K562 (cell line): ENCODE measurements around the gene DIS3L. TPM values are rescaled to one million over a fixed set of nuclear protein-coding genes. Genes with fewer than 3 reads are reported as not detected.
A peak's percentile ranks its signal among the peaks of the same experiment; 100 is the strongest.

ENCODE experiments used
- CXXC5 ChIP-seq: fragments of 250-450 bp; sonication (Bioruptor Pico); IDR thresholded peaks from 2 replicates; pipeline ENCODE4 v1.8.0; 2022; ENCODE audit warnings: inconsistent platforms, mild to moderate bottlenecking, moderate library complexity
- EP400 ChIP-seq: fragments of 450-650 bp; IDR thresholded peaks from 2 replicates; pipeline ENCODE4 v1.6.1; 2017; ENCODE audit warnings: antibody characterized with exemption, mild to moderate bottlenecking, moderate library complexity
- GMEB1 ChIP-seq: fragments of 250-450 bp; sonication (Bioruptor Pico); IDR thresholded peaks from 2 replicates; pipeline ENCODE4 v1.4.0; 2020; ENCODE audit warnings: mild to moderate bottlenecking
- GTF2E2 ChIP-seq: fragments of 200-800 bp; sonication (Bioruptor generic); IDR thresholded peaks from 2 replicates; pipeline ENCODE4 v1.6.1; 2016; ENCODE audit warnings: missing genetic modification characterization, missing compliant biosample characterization
- HCFC1 ChIP-seq: IDR thresholded peaks from 2 replicates; pipeline ENCODE4 v1.6.1; 2012; ENCODE audit warnings: low read depth, low read length, improper control_type of control experiment
- HNRNPLL ChIP-seq: fragments of 200-400 bp; formaldehyde crosslinking; IDR thresholded peaks from 2 replicates; pipeline ENCODE4 v1.6.1; 2017; ENCODE audit warnings: low read length, low read depth, mild to moderate bottlenecking; ENCODE audit not compliant: poor library complexity, severe bottlenecking
- MYC ChIP-seq, 2 experiments: fragments of 250-450 bp in 1 of 2; sonication (Bioruptor Pico) in 1 of 2; IDR thresholded peaks; 2 replicates each; pipeline versions ENCODE4 v1.5.1 to v1.6.1; 2012 to 2021; ENCODE audit warnings: low read depth in 2 of 2, borderline replicate concordance in 1 of 2, improper control_type of control experiment in 1 of 2, low read length in 1 of 2, mild to moderate bottlenecking in 1 of 2, moderate library complexity in 1 of 2
- NR4A1 ChIP-seq, 2 experiments: fragments of 250-450 bp in 1 of 2; fragments of 450-650 bp in 1 of 2; sonication (Bioruptor Pico) in 1 of 2; IDR thresholded peaks; 2 replicates each; pipeline versions ENCODE4 v1.4.0 to v1.6.1; 2016 to 2020; ENCODE audit warnings: mild to moderate bottlenecking in 2 of 2, missing compliant biosample characterization in 1 of 2, missing genetic modification characterization in 1 of 2, moderate library complexity in 1 of 2
- PML ChIP-seq: IDR thresholded peaks from 2 replicates; pipeline ENCODE4 v1.6.1; 2012; ENCODE audit warnings: low read length, inconsistent platforms
- RB1 ChIP-seq: fragments of 450-650 bp; IDR thresholded peaks from 2 replicates; pipeline ENCODE4 v1.6.1; 2017; ENCODE audit warnings: low read depth, mild to moderate bottlenecking
- YY1 ChIP-seq, 3 experiments: IDR thresholded peaks; 2 replicates each; pipeline ENCODE4 v1.6.1; 2011; ENCODE audit warnings: low read length in 2 of 3, mild to moderate bottlenecking in 2 of 3, moderate library complexity in 2 of 3, borderline replicate concordance in 1 of 3, control low read depth in 1 of 3, low read depth in 1 of 3; ENCODE audit not compliant: insufficient read depth in 3 of 3, insufficient replicate concordance in 2 of 3, control insufficient read depth in 1 of 3, insufficient read length in 1 of 3; ENCODE audit errors: extremely low read depth in 1 of 3
- ZBTB1 ChIP-seq: sonication (generic); formaldehyde crosslinking; IDR thresholded peaks from 2 replicates; pipeline ENCODE4 v1.8.1; 2023; ENCODE audit warnings: missing genetic modification reagents, low read depth, mild to moderate bottlenecking, borderline replicate concordance
- ZBTB7A ChIP-seq: IDR thresholded peaks from 2 replicates; pipeline ENCODE4 v1.6.1; 2011; ENCODE audit warnings: low read depth, mild to moderate bottlenecking, low read length, moderate library complexity, borderline replicate concordance; ENCODE audit not compliant: control insufficient read depth
- polyA plus RNA-seq, 8 experiments: library from polyadenylated mRNA; depleted of rRNA in 4 of 8; stranded (reverse) in 5 of 8; unstranded in 3 of 8; fragments of >200 nt; fragmentation: Nextera tagmentation in 2 of 8; fragmentation: Illumina TruSeq in 1 of 8; extraction: Ambion mirVana in 2 of 8; extraction: Trizol in 1 of 8; gene quantifications; 2 replicates each; pipeline versions ENCODE4 v1.2.1 to v1.2.3, GENCODE V29; 2011 to 2014; ENCODE audit warnings: inconsistent platforms in 1 of 8, missing spikeins in 1 of 8
- total RNA-seq, 7 experiments: library from RNA; depleted of rRNA in 6 of 7; stranded (reverse); fragments of >200 nt in 6 of 7; fragmentation: Illumina TruSeq in 2 of 7; extraction: Trizol in 2 of 7; gene quantifications; 2 replicates each; pipeline versions ENCODE4 v1.2.1 to v1.2.3, GENCODE V29; 2011 to 2021; ENCODE audit warnings: low replicate concordance in 1 of 7
- TF ChIP-seq, protein P1 (sequence below): conservative IDR thresholded peaks from 2 replicates; pipeline ENCODE4 v1.6.1; 2011; ENCODE audit warnings: low read depth, mild to moderate bottlenecking, low read length; ENCODE audit not compliant: control insufficient read depth
- TF ChIP-seq, protein P2 (sequence below): sonication (generic); formaldehyde crosslinking; IDR thresholded peaks from 2 replicates; pipeline ENCODE4 v1.8.0; 2022; ENCODE audit warnings: mild to moderate bottlenecking, missing genetic modification reagents
- TF ChIP-seq, protein P3 (sequence below): fragments of 450-650 bp; formaldehyde crosslinking; IDR thresholded peaks from 2 replicates; pipeline ENCODE4 v1.4.0; 2022; ENCODE audit warnings: mild to moderate bottlenecking, moderate library complexity

Gene DIS3L
- total and polyA plus RNA-seq, 9 of the 15 experiments (the other 6 are each of a cell fraction or from before 2014, with no cell fraction given) = 5.9 to 34.6 (median 16.9) TPM

DNA sequence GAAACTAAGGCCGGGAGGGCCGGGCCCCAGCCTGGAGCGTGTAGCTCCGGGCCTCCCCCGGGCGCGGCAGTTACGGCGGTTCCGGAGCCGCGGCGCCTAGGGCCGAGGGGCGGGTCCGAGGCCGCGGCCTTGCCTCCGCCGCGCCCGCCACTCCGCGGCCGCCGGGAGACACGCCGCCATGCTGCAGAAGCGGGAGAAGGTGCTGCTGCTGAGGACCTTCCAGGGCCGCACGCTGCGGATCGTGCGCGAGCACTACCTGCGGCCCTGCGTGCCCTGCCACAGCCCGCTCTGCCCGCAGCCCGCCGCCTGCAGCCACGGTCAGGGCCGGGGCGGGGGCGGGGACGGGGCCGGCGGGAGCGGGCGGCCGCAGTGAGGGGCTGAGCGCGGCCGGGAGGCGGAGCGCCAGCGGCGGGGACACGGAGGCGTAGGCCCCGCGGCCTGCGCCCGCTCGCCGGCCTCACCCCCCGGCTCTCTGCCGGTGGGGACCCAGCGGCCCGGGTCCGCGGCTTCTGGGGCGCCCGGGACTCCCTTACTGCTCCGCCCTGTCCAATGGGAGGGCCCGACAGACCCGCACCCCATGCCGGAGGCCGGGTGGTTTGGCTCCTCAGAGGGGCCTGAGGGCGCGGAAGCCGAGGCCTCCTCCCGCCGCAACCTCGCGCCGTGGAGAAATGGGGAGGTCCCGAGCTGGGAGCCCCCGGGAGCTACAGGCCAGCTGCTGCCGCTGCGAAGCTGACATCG lies at the start of gene DIS3L (continued):
- no peak for TF ChIP-seq EP400
- TF ChIP-seq, protein P1, sequence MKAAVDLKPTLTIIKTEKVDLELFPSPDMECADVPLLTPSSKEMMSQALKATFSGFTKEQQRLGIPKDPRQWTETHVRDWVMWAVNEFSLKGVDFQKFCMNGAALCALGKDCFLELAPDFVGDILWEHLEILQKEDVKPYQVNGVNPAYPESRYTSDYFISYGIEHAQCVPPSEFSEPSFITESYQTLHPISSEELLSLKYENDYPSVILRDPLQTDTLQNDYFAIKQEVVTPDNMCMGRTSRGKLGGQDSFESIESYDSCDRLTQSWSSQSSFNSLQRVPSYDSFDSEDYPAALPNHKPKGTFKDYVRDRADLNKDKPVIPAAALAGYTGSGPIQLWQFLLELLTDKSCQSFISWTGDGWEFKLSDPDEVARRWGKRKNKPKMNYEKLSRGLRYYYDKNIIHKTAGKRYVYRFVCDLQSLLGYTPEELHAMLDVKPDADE = peak; percentile 43; the same call in 1 of the 2 replicates
- peak; percentile 87 for TF ChIP-seq CXXC5
- TF ChIP-seq GMEB1 (CRISPR knock-in tag) = peak; percentile 75
- TF ChIP-seq, protein P2, sequence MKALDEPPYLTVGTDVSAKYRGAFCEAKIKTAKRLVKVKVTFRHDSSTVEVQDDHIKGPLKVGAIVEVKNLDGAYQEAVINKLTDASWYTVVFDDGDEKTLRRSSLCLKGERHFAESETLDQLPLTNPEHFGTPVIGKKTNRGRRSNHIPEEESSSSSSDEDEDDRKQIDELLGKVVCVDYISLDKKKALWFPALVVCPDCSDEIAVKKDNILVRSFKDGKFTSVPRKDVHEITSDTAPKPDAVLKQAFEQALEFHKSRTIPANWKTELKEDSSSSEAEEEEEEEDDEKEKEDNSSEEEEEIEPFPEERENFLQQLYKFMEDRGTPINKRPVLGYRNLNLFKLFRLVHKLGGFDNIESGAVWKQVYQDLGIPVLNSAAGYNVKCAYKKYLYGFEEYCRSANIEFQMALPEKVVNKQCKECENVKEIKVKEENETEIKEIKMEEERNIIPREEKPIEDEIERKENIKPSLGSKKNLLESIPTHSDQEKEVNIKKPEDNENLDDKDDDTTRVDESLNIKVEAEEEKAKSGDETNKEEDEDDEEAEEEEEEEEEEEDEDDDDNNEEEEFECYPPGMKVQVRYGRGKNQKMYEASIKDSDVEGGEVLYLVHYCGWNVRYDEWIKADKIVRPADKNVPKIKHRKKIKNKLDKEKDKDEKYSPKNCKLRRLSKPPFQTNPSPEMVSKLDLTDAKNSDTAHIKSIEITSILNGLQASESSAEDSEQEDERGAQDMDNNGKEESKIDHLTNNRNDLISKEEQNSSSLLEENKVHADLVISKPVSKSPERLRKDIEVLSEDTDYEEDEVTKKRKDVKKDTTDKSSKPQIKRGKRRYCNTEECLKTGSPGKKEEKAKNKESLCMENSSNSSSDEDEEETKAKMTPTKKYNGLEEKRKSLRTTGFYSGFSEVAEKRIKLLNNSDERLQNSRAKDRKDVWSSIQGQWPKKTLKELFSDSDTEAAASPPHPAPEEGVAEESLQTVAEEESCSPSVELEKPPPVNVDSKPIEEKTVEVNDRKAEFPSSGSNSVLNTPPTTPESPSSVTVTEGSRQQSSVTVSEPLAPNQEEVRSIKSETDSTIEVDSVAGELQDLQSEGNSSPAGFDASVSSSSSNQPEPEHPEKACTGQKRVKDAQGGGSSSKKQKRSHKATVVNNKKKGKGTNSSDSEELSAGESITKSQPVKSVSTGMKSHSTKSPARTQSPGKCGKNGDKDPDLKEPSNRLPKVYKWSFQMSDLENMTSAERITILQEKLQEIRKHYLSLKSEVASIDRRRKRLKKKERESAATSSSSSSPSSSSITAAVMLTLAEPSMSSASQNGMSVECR (CRISPR knock-in tag) = peak; percentile 51; the same call in 1 of the 2 replicates
- peak; percentile 84; the same call in 1 of the 2 replicates for TF ChIP-seq GTF2E2 (tag)
- no peak for TF ChIP-seq PML
- peak; percentile 15; the same call in 1 of the 2 replicates for TF ChIP-seq HCFC1
- peak; percentile 94 for TF ChIP-seq HNRNPLL
- TF ChIP-seq ZBTB1 (CRISPR knock-in tag) = peak; percentile 61
- TF ChIP-seq, protein P3, sequence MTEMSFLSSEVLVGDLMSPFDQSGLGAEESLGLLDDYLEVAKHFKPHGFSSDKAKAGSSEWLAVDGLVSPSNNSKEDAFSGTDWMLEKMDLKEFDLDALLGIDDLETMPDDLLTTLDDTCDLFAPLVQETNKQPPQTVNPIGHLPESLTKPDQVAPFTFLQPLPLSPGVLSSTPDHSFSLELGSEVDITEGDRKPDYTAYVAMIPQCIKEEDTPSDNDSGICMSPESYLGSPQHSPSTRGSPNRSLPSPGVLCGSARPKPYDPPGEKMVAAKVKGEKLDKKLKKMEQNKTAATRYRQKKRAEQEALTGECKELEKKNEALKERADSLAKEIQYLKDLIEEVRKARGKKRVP (CRISPR knock-in tag) = 0 out of 2 replicates have a peak, but pooled peaks have one; percentile 3
- peak; percentile 77 for TF ChIP-seq RB1
- TF ChIP-seq NR4A1 (CRISPR knock-in tag; IDR thresholded peaks at IDR 0.05) = 0 out of 2 replicates have a peak, but pooled peaks have one; percentile 32
- no peak for TF ChIP-seq NR4A1 (tag; IDR thresholded peaks at IDR 0.05)
- peak; percentile 47 to 85 (median 78) for TF ChIP-seq YY1 (IDR thresholded peaks at IDR 0.05; ENCODE audit: borderline replicate concordance in 1 of 3, control insufficient read depth in 1 of 3, extremely low read depth in 1 of 3, insufficient read depth in 3 of 3, insufficient read length in 1 of 3, insufficient replicate concordance in 2 of 3, low read depth in 1 of 3, low read length in 2 of 3)
- TF ChIP-seq ZBTB7A = peak; percentile 16; the same call in 1 of the 2 replicates
- peak; percentile 44; the same call in 1 of the 2 replicates for TF ChIP-seq MYC (IDR thresholded peaks at IDR 0.05; ENCODE audit: low read depth, low read length)
- TF ChIP-seq MYC (CRISPR knock-in tag; IDR thresholded peaks at IDR 0.05; ENCODE audit: borderline replicate concordance, low read depth) = no peak
